Panc1 (cell line): ENCODE results near the gene ARHGEF17.

Source experiments
- CTCF ChIP-seq: fragments of 450-650 bp; IDR thresholded peaks from 2 replicates; pipeline ENCODE4 v1.5.1; 2017; ENCODE audit warnings: mild to moderate bottlenecking
- POLR2AphosphoS5 ChIP-seq: IDR thresholded peaks from 2 replicates; pipeline ENCODE4 v1.6.1; 2012; ENCODE audit warnings: mild to moderate bottlenecking, low read depth, low read length, moderate library complexity
- TF ChIP-seq, protein P1 (sequence below), 2 experiments: IDR thresholded peaks; 2 replicates each; pipeline ENCODE4 v1.6.1; 2011 to 2012; ENCODE audit warnings: low read depth in 2 of 2, control low read depth in 1 of 2, low read length in 1 of 2, mild to moderate bottlenecking in 1 of 2, moderate library complexity in 1 of 2; ENCODE audit not compliant: insufficient read depth in 1 of 2

- TF ChIP-seq CTCF = no peak
- TF ChIP-seq, protein P1, sequence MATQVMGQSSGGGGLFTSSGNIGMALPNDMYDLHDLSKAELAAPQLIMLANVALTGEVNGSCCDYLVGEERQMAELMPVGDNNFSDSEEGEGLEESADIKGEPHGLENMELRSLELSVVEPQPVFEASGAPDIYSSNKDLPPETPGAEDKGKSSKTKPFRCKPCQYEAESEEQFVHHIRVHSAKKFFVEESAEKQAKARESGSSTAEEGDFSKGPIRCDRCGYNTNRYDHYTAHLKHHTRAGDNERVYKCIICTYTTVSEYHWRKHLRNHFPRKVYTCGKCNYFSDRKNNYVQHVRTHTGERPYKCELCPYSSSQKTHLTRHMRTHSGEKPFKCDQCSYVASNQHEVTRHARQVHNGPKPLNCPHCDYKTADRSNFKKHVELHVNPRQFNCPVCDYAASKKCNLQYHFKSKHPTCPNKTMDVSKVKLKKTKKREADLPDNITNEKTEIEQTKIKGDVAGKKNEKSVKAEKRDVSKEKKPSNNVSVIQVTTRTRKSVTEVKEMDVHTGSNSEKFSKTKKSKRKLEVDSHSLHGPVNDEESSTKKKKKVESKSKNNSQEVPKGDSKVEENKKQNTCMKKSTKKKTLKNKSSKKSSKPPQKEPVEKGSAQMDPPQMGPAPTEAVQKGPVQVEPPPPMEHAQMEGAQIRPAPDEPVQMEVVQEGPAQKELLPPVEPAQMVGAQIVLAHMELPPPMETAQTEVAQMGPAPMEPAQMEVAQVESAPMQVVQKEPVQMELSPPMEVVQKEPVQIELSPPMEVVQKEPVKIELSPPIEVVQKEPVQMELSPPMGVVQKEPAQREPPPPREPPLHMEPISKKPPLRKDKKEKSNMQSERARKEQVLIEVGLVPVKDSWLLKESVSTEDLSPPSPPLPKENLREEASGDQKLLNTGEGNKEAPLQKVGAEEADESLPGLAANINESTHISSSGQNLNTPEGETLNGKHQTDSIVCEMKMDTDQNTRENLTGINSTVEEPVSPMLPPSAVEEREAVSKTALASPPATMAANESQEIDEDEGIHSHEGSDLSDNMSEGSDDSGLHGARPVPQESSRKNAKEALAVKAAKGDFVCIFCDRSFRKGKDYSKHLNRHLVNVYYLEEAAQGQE (IDR thresholded peaks at IDR 0.05; ENCODE audit: insufficient read depth in 1 of 2, low read depth in 2 of 2, low read length in 1 of 2) = no peak
- no peak for TF ChIP-seq POLR2AphosphoS5
Observed at GRCh38 chr11:73412308-73412707, 104.2 kb downstream of the ARHGEF17 start.
